Dendritic cell treated with granulocyte-macrophage colony-stimulating factor and Interleukin-4, amounts not matched to agents 40 ng/mL and 50 ng/mL, for 4 days (primary cell): ENCODE results near the gene CRK.
"Not testable (repeated sequence)": the region's sequence is repeated elsewhere in the genome, so short reads cannot be mapped to it uniquely, and the experiment has no call there.

Experiments used
- H3K27ac Mint-ChIP-seq: one replicate; pipeline ENCODE4 v1.8.0; 2022; ENCODE audit warnings: mild to moderate bottlenecking, mixed read lengths
- H3K27me3 Mint-ChIP-seq: one replicate; pipeline ENCODE4 v1.8.0; 2022; ENCODE audit warnings: mild to moderate bottlenecking, mixed read lengths
- H3K36me3 Mint-ChIP-seq: one replicate; pipeline ENCODE4 v1.8.0; 2022; ENCODE audit warnings: low read depth, mixed read lengths
- H3K4me1 Mint-ChIP-seq: one replicate; pipeline ENCODE4 v1.8.0; 2022; ENCODE audit warnings: low read depth, mixed read lengths
- H3K4me3 Mint-ChIP-seq: one replicate; pipeline ENCODE4 v1.8.0; 2022; ENCODE audit warnings: mild to moderate bottlenecking, moderate library complexity, mixed read lengths
- H3K9me3 Mint-ChIP-seq: one replicate; pipeline ENCODE4 v1.8.0; 2022; ENCODE audit warnings: mixed read lengths
- intact Hi-C: fragments of 100-400 bp; cut with micrococcal nuclease; formaldehyde crosslinking; loops from one replicate; pipeline ENCODE4 v1.15.0; 2022

Gene CRK

DNA sequence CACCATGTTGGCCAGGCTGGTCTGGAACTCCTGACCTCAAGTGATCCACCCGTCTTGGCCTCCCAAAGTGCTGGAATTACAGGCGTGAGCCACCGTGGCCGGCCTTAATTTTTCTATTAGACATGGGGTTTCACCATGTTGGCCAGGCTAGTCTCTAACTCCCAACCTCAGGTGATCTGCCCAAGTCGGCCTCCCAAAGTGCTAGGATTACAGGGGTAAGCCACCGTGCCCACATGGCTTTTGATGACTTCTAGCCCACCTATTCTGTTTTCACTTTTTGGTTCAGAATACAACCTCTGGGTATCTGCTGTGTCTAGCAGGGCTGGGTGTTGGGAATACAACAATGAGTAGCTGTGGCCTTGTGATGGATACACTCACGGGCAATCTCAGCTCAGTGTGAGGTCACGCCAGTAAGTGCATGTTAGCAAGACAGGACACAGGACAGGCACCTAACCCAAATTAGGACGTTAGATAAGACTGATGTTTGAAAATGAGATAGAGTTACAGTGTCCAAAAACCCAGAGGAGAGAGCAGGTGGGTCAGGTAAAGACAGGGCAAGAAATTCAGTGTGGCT is 41.9 kb downstream of the CRK start:
- no peak overlapping the region for H3K27ac Mint-ChIP-seq
- H3K4me1 Mint-ChIP-seq, result peaks cover 7% of the 10 kb centered on the region
- no peaks in the 10 kb centered on the region for H3K9me3 Mint-ChIP-seq
- H3K4me3 Mint-ChIP-seq, result no peak overlapping the region
- intact Hi-C loops, result no loop called here
- peaks cover 30% of the 10 kb centered on the region for H3K36me3 Mint-ChIP-seq
- H3K27me3 Mint-ChIP-seq, result no peaks in the 10 kb centered on the region

DNA sequence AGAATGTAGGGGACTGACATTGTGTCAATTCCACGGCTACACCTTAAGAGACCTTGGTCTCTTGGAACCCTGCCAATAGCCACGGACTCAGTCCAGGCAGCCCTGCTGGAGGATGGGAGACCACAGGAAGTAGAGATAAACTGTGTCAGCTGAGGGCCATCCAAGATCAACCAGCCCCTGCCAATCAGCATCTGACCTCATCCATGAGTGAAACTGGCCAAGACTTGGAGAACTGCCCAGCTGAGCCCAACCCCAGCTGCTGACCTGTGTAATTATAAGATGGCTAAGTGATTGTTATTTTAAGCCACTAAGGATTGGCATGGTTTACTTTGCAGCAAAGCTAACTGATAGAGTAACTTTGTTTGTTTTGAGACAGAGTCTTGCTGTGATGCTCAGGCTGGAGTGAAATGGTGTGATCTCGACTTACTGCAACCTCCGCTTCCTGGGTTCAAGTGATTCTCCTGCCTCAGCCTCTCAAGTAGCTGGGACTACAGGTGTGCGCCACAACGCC is 42.7 kb downstream of the CRK start:
- intact Hi-C loops, result no loop called here
- H3K4me3 Mint-ChIP-seq, result no peak overlapping the region
- H3K4me1 Mint-ChIP-seq, result peaks cover 7% of the 10 kb centered on the region

DNA sequence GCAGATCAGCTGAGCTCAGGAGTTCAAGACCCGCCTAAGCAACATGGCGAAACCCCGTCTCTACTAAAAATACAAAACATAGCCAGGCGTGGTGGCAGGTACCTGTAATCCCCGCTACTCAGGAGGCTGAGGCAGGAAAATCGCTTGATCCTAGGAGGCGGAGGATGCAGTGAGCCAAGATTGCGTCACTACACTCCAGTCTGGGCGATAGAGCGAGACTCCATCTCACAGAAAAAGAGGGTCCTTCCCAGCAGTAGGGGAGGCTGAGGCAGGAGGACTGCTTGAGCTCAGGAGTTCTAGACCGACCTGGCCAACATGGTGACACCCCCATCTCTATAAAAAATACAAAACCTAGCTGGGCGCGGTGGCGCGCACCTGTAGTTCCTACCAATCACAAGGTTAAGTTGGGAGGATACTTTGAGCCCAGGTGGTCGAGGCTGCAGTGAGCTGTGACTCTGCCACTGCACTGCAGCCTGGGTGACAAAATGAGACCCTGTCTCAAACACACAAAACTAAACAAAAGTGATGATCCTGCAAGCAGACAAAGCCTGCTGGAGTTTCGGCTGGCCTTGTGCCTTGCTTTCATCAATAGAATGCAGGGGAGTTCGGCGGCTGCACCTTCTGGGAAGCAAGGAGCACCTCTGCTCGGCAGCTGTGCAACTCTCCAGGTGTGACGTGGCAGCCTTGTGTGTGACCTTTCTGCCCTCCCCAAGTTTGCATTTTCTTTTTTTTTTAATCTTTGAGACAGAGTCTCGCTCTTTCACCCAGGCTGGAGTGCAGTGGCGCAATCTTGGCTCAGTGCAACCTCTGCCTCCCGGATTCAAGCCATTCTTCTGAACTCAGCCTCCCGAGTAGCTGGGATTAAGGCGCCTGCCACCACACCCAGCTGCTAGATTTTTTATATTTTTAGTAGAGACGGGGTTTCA is 43.6 kb downstream of the CRK start:
- peaks cover 13% of the 10 kb centered on the region for H3K36me3 Mint-ChIP-seq
- H3K27me3 Mint-ChIP-seq, result no peaks in the 10 kb centered on the region
- intact Hi-C loops, result no loop called here
- no peak overlapping the region for H3K4me3 Mint-ChIP-seq
- H3K27ac Mint-ChIP-seq, result no peak overlapping the region
- no peaks in the 10 kb centered on the region for H3K9me3 Mint-ChIP-seq
- H3K4me1 Mint-ChIP-seq, result peaks cover 7% of the 10 kb centered on the region

More for the DNA sequence above, 42.7 kb downstream of the CRK start:
- H3K9me3 Mint-ChIP-seq, result no peaks in the 10 kb centered on the region
- no peaks in the 10 kb centered on the region for H3K27me3 Mint-ChIP-seq
- peaks cover 22% of the 10 kb centered on the region for H3K36me3 Mint-ChIP-seq
- H3K27ac Mint-ChIP-seq, result no peak overlapping the region

DNA sequence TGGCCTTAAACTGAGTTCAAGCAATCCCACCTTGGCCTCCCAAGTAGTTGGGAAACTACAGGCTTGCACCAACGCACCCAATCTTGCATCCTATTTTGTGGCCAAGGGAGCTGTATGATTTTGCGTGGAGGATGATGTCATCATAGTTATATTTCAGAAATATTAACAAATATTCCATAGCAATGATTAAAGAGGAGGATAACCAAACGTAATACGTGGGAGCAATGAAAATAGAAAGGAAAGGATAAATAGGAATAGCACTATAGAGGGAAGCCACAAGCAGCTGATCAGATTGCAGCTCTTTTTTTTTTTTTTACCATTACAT is 53.8 kb downstream of the CRK start:
- H3K27ac Mint-ChIP-seq, result no peak overlapping the region
- H3K9me3 Mint-ChIP-seq, result no peaks in the 10 kb centered on the region
- intact Hi-C loops, result no loop called here
- peaks cover 26% of the 10 kb centered on the region for H3K36me3 Mint-ChIP-seq
- no peak overlapping the region for H3K4me3 Mint-ChIP-seq
- H3K4me1 Mint-ChIP-seq, result peaks cover 21% of the 10 kb centered on the region
- H3K27me3 Mint-ChIP-seq, result peaks cover 10% of the 10 kb centered on the region

DNA sequence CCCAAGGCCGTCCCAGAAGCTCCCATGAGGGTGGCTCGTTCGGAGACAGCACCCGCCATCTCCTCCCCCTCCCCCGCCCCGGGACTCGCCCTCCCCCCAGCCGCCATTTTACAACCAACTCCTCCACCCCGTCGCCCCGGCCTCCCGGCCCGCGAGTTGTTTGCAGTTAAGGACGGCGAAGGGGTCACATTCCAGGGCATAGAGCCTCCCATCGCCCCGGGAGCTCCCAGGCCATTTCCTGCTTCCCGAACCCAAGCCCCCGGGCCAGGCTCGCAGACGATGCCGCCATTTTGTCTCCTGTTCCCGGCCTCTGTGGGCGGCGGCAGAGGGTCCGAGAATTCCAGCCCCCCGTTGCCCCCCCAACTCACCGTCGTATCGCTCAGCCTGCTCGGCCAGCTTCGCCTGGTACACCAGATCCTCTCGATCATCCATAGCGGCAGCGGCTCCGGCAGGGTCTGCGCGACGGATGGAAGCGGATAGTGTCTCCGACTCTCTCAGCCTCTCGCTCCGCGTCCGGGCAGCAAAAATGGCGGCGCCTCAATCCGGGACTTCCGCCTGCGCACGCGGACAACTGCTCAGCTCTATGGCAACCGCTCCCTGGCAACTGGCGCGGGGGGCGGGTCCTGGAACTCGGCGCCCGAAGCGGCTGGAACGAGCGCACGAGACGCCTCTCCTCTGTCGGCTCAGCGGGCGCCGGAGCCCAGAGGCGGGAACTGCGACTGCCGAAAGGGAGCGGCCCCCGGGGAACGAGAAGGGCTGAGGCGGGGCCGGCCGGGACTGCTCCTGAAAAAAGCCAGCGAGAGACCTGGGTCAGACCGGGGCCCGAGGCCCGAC is 56.1 kb downstream of the CRK start, which contains the start of gene YWHAE:
Gene YWHAE, minus strand, starts transcription at position 544 of the 834 bp plus-strand sequence. Its CDS starts 112 bp downstream, at position 432.
- Mint-ChIP-seq H3K4me1 (peaks cover 42% of the 10 kb centered on the region), H3K27me3 (peaks cover 8% of the 10 kb centered on the region), H3K9me3 (no peaks in the 10 kb centered on the region), H3K27ac (peak within 1 kb of the TSS; percentile 98), H3K36me3 (peaks cover 47% of the 10 kb centered on the region), H3K4me3 (peak within 1 kb of the TSS; percentile 98)
- intact Hi-C loops, result loop anchor here (5.0 kb wide), 1 partner anchor 38 kb away; no protein-coding TSS in a partner anchor

DNA sequence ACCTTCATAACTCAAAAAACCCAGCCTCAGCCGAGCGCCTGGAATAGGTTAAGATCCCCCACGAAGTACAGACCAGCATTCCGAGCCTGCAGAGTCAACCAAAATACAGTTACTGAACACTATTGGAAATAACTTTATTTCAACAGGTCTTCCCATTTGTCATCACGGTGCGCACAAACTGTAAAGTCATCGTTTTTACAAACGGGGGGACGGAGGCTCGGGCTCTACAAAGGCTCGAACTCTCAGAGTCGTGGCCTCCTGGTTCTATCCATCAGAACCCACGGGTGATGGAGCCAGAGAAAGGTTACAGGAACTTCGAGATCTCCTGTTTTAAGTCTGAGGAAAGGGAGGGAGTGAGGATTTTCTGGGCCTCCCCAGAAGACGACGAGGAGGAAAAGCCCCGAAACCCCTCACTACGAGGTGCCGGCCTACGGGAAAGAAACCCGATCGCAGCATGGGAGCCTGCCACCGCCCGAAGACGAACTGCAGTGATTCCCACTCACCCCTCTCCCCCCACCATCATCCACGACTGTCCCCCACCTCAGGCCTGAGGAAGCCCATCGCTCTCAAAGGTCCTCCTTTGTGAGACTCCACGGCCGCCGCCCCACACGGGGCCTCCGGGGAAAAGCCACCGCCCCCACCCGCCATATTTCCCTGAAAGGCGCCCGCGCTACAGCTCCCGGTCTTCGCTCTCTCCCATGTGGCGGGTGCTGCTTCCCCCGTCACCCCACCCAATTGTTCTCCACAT is 56.9 kb downstream of the CRK start:
- Mint-ChIP-seq H3K4me1 (peaks cover 44% of the 10 kb centered on the region), H3K4me3 (peak overlapping the region; percentile 98), H3K27me3 (peaks cover 8% of the 10 kb centered on the region), H3K9me3 (no peaks in the 10 kb centered on the region), H3K27ac (peak overlapping the region; percentile 98), H3K36me3 (peaks cover 53% of the 10 kb centered on the region)
- intact Hi-C loops, result loop anchor here (5.0 kb wide), 1 partner anchor 37 kb away; no protein-coding TSS in a partner anchor

DNA sequence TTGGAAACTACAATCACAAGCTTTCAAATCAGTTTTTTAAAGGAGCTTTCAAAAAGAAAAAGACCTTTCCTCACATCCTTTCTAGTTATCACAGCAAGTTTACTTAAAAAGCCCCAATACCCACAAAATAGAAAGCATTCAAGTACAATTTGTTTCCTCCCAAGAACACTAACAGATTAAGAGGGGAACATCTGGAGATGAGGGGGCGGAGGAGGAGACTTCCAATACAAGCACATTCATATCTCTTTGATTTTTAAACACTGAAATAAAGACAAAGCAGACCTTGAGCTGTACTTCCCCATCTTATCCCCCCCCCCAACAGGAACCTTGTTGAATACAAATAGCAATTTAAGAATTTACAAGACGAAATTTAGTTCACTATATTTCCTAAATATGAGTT is 58.0 kb downstream of the CRK start:
- no peaks in the 10 kb centered on the region for H3K9me3 Mint-ChIP-seq
- peak overlapping the region; percentile 98 for H3K27ac Mint-ChIP-seq
- H3K36me3 Mint-ChIP-seq, result peaks cover 58% of the 10 kb centered on the region
- intact Hi-C loops, result loop anchor here (5.0 kb wide), 1 partner anchor 36 kb away; no protein-coding TSS in a partner anchor
- peaks cover 4% of the 10 kb centered on the region for H3K27me3 Mint-ChIP-seq
- H3K4me3 Mint-ChIP-seq, result peak overlapping the region; percentile 98
- H3K4me1 Mint-ChIP-seq, result peaks cover 54% of the 10 kb centered on the region

DNA sequence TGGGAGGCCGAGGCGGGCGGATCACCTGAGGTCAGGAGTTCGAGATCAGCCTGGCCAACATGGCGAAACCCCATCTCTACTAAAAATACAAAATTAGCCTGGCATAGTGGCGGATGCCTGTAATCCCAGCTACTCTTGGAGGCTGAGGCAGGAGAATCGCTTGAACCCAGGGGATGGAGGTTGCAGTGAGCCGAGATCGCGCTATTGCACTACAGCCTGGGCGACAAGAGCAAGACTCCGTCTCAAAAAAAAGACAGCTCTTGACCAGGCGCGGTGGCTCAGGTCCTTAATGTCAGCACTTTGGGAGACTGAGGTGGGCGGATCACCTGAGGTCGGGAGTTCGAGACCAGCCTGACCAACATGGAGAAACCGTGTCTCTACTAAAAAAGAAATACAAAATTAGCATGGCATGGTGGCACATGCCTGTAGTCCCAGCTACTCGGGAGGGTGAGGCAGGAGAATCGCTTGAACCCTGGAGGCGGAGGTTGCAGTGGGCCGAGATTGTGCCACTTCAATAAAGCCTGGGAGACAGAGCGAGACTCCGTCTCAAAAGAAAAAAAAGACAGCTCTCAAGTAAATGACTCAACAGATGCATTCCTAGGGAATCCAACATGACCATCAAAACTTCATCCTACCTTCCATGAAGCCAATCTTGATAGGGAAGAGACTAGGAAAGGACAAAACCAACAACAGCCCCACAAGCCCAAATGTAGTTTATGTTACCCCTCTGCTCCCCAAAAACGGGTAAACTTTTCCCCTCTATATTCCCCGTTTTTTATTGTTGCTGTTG is 60.0 kb downstream of the CRK start:
- Mint-ChIP-seq H3K36me3 (peaks cover 58% of the 10 kb centered on the region), H3K4me1 (peaks cover 61% of the 10 kb centered on the region)
- not testable (repeated sequence) for H3K4me3 Mint-ChIP-seq, H3K27me3 Mint-ChIP-seq, H3K27ac Mint-ChIP-seq, H3K9me3 Mint-ChIP-seq
- intact Hi-C loops, result loop anchor here (5.0 kb wide), 1 partner anchor 34 kb away; no protein-coding TSS in a partner anchor

DNA sequence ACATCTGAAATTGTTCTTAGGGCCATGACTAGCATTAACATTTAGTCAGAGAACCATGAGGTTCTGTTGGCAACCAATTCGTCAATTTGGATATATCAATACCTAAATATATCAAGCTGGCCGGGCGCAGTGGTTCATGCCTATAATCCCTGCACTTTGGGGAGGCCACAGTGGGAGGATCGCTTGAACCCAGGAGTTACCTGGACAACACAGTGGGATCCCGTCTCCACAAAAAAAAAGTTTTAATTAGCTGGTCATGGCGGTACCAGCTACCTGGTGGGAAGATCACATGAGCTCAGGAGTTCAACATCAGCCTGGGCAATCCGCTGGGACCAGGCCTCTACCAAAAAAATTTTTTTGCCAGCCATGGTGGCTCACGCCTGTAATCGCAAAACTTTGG is 64.5 kb downstream of the CRK start:
- intact Hi-C loops, result no loop called here
- H3K27me3 Mint-ChIP-seq, result no peaks in the 10 kb centered on the region
- peaks cover 70% of the 10 kb centered on the region for H3K4me1 Mint-ChIP-seq
- no peak overlapping the region for H3K27ac Mint-ChIP-seq
- H3K9me3 Mint-ChIP-seq, result no peaks in the 10 kb centered on the region
- peaks cover 25% of the 10 kb centered on the region for H3K36me3 Mint-ChIP-seq
- no peak overlapping the region for H3K4me3 Mint-ChIP-seq

DNA sequence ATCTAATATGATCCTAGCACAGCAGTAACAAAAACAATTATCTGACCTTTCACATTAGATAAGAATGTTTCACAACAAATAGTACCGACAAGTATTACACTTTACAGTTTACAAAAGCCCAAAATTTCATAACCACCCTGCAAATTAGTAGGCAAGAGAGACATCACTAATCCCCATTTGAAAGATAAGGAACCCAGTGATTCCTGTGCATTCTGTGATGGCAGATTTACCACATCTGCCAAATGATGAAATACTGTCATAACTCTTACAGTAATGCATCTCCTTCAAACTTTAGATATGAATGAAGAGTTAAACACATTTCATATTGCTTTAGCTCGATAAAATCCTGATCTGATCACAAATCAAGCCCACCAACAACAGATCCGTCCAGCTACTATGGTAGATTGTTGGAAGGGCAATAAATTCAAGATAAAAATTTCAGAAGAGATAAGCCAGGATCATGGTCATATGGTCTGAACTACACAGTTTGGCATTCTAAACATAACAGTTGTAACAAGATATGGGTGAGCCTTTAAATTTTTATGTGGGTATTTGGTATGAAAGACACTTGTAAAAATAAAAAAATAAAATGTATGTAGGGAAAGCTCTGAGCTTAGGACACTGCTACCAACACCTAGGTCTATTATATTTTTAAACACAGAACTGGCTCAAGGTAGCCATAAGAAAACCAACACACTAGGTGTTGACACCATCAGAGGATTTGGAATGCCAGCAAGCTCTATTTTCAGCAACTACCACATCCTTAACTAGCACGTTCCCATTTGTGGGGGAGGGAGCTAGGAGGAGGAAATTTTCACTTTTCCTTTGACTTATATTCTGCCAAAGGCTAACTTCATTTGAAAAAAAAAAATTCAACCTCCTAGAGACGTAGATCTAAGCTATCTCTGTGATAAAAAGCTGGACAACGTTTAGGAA is 65.3 kb downstream of the CRK start:
- H3K36me3 Mint-ChIP-seq, result peaks cover 16% of the 10 kb centered on the region
- no peak overlapping the region for H3K27ac Mint-ChIP-seq
- H3K4me3 Mint-ChIP-seq, result no peak overlapping the region
- H3K9me3 Mint-ChIP-seq, result no peaks in the 10 kb centered on the region
- H3K4me1 Mint-ChIP-seq, result peaks cover 62% of the 10 kb centered on the region
- intact Hi-C loops, result no loop called here
- no peaks in the 10 kb centered on the region for H3K27me3 Mint-ChIP-seq

DNA sequence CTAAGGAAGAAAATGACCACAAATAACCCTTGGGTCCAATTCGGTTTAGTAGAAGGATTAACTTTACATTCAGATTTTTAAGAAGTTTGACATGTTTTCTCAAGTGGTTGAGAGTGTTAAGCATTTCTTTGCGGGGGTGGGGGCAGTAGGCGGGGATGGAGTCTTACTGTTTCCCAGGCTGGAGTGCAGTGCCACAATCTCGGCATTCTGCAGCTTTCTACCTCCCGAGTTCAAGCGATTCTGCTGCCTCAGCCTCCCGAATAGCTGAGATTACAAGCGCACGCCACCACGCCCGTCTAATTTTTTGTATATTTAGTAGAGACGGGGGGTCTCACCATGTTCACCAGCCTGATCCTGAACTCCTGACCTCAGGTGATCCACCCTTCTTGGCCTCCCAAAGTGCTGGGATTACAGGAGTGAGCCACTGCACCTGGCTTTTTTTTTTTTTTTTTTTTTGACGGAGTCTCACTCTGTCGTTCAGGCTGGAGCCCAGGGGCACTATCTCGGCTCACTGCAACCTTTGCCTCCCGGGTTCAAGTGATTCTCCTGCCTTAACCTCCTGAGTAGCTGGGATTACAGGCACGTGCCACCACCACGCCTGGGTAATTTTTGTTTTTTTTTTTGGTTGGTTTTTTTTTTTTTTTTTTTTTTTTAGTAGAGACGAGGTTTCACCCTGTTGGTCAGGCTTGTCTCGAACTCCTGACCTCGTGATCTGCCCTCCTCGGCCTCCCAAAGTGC is 68.4 kb downstream of the CRK start:
- Mint-ChIP-seq H3K4me1 (peaks cover 50% of the 10 kb centered on the region), H3K36me3 (peaks cover 11% of the 10 kb centered on the region)
- H3K27ac Mint-ChIP-seq, H3K27me3 Mint-ChIP-seq, intact Hi-C loops, H3K9me3 Mint-ChIP-seq, H3K4me3 Mint-ChIP-seq: not testable (repeated sequence)
